Uterus (tissue), 2 donors: ENCODE data around the gene VPS41.

ENCODE experiments used
- CTCF ChIP-seq, 4 experiments: fragments of 200-600 bp in 2 of 4; fragments of 450-650 bp in 2 of 4; sonication (generic) in 2 of 4; IDR thresholded peaks; one replicate each; pipeline ENCODE4 v1.5.1; 2016 to 2019; ENCODE audit warnings: antibody characterized with exemption in 4 of 4, mild to moderate bottlenecking in 2 of 4, moderate library complexity in 1 of 4
- POLR2A ChIP-seq, 2 donors: fragments of 450-650 bp; IDR thresholded peaks; one replicate each; pipeline ENCODE4 v1.6.1; 2016; ENCODE audit warnings: antibody characterized with exemption in 2 of 2, mild to moderate bottlenecking in 1 of 2, moderate library complexity in 1 of 2

- TF ChIP-seq CTCF (IDR thresholded peaks at IDR 0.05) (no peak), POLR2A (IDR thresholded peaks at IDR 0.05) (no peak)
These were observed 57.7 kb downstream of the VPS41 start for GRCh38 chr7:38851321-38851720.
